Brain microvascular endothelial cell (primary cell): Measurements from ENCODE around the gene PITPNM1.

Source experiments
- DNase-seq: peaks from one replicate; pipeline ENCODE4 v3.0.0-alpha.2; 2020
- H3K27ac ChIP-seq: fragments of 250-450 bp; sonication (Bioruptor Pico); 2 replicates; pipeline ENCODE4 v1.5.1; 2020; ENCODE audit warnings: mild to moderate bottlenecking, moderate library complexity
- H3K27me3 ChIP-seq: fragments of 250-450 bp; sonication (Bioruptor Pico); replicated peaks from 2 replicates; pipeline ENCODE4 v1.5.1; 2020; ENCODE audit warnings: mild to moderate bottlenecking
- H3K36me3 ChIP-seq: fragments of 250-450 bp; sonication (Bioruptor Pico); replicated peaks from 2 replicates; pipeline ENCODE4 v1.5.1; 2020; ENCODE audit warnings: mild to moderate bottlenecking
- H3K4me3 ChIP-seq: 2 replicates; pipeline ENCODE4 v1.5.1; 2011; ENCODE audit warnings: low read depth, mild to moderate bottlenecking, control low read depth, low read length, moderate library complexity
- in situ Hi-C: cut with HindIII; loops from 2 replicates; pipeline ENCODE4 v1.10.0; 2017; ENCODE audit warnings: low sequenced_read_pairs, low pct_ligation_motif_present
- TF ChIP-seq, protein P1 (sequence below): IDR thresholded peaks from 2 replicates; pipeline ENCODE4 v1.5.1; 2011; ENCODE audit warnings: low read depth, mild to moderate bottlenecking, moderate library complexity, low read length, control low read depth, inconsistent platforms; ENCODE audit errors: missing control alignments

The PITPNM1 gene

DNA sequence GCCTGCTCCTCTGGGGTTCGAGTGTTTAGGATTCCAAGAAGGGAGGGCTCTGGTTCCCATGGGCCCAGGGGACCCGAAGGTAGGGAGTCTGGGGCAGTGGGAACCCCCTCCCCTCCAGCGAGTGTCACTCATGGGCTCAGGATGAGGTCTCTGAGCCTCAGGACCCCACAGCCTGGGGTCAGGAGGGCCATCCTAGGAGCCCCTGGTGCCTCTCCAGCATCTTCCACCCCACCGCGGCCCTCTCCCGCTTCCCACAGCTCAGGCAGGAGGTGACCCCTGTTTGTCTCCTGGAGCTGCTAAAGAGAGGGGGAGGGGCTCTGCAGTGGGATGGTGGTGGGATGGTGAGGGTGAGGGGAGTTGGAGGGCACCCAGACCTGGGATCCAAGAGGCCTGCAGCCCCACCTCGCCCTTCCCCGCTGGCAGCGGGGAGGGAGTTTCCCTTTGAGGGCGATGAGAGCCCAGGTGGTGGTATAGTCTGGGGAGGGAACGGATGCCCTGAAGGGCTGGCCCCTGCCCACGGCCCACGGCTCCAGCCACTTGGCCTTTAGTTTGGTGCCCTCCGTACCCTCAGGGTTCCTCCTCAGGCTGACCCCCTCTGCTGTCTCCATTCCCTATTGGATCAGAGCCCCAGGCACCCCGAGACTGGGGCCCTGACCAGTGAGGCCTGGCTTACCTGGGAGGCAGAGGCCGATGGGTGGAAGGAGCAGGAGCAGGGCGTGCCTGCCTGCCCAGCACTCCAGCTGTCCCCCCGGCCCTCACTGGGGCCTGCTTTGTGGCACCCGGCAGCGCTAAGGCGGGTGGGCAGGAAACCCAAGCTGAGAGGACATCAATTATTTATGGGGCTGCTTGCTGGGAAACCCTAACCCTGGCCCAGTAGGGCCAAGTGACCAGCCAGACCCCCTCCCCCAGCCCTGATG lies 51.1 kb downstream of the PITPNM1 start:
- no peak for DNase-seq
- Histone ChIP-seq H3K4me3 (no peak overlapping the region), H3K27me3 (no peaks in the 10 kb centered on the region), H3K36me3 (no peaks in the 10 kb centered on the region), H3K27ac (no peak overlapping the region)
- in situ Hi-C loops: no loop called here
- TF ChIP-seq, protein P1, sequence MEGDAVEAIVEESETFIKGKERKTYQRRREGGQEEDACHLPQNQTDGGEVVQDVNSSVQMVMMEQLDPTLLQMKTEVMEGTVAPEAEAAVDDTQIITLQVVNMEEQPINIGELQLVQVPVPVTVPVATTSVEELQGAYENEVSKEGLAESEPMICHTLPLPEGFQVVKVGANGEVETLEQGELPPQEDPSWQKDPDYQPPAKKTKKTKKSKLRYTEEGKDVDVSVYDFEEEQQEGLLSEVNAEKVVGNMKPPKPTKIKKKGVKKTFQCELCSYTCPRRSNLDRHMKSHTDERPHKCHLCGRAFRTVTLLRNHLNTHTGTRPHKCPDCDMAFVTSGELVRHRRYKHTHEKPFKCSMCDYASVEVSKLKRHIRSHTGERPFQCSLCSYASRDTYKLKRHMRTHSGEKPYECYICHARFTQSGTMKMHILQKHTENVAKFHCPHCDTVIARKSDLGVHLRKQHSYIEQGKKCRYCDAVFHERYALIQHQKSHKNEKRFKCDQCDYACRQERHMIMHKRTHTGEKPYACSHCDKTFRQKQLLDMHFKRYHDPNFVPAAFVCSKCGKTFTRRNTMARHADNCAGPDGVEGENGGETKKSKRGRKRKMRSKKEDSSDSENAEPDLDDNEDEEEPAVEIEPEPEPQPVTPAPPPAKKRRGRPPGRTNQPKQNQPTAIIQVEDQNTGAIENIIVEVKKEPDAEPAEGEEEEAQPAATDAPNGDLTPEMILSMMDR: no peak

DNA sequence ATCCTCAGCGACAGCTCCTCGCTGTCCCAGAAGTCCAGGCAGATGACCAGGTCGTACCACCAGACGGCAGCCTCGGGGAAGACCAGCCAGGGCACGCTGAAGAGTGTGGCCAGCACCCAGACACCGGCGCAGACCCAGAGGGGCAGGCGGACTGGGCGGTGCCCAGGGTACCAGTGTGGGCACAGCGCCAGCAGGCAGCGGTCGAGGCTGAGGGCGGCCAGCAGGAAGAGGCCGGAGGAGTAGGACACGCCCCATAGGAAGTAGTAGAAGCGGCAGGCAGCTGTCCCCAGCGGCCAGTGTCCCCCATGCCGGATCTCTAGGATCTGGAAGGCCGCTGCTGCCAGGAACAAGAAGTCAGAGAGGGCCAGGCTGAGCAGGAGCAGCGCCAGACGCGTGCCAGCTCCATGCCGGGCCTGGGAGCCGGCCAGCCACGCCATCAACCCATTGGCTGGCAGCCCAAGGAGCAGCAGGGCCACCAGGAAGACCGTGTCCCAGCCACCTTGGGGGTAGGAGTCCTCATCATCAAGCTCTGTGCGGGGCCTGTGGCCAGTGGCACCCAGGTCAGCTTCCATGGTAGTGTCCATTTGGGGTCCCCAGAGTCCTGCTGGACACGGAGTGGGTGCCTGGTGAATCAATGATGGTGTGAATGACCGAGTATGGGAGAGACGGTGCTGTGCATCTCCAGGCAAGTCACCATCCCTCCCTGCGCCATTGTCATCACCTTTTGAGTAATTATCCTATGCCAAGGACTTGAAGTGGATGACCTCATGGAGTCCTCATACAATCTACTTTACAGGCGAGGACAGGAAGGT lies 52.8 kb downstream of the PITPNM1 start, which contains the start of gene GPR152:
TSS of gene GPR152 (minus strand) at position 589 of the 812 bp plus-strand sequence. CDS start at position 584, 5 bp downstream.
- TF ChIP-seq, protein P1: no peak
- DNase-seq: no peak
- Histone ChIP-seq H3K27ac (no peak within 1 kb of the TSS), H3K36me3 (no peaks in the 10 kb centered on the region), H3K27me3 (no peaks in the 10 kb centered on the region), H3K4me3 (no peak within 1 kb of the TSS)
- in situ Hi-C loops: no loop called here

DNA sequence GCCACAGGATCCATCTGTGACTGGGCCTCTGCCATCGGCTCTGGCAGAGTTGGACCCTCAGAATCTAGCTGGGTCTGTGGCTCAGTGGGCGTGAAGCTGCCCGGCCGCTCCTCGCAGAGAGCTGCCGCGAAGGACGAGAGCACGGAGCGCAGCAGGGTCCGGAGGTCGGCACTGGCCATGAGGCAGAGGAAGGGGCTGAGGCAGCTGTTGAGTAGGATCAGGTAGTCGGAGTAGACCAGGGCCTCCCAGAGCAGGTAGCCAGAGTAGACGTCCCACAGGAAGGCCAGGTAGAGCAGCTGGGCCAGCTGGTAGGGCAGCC lies 53.5 kb downstream of the PITPNM1 start:
- TF ChIP-seq, protein P1: no peak
- in situ Hi-C loops: no loop called here
- Histone ChIP-seq H3K27me3 (no peaks in the 10 kb centered on the region), H3K27ac (no peak overlapping the region), H3K4me3 (no peak overlapping the region), H3K36me3 (no peaks in the 10 kb centered on the region)
- DNase-seq: no peak

DNA sequence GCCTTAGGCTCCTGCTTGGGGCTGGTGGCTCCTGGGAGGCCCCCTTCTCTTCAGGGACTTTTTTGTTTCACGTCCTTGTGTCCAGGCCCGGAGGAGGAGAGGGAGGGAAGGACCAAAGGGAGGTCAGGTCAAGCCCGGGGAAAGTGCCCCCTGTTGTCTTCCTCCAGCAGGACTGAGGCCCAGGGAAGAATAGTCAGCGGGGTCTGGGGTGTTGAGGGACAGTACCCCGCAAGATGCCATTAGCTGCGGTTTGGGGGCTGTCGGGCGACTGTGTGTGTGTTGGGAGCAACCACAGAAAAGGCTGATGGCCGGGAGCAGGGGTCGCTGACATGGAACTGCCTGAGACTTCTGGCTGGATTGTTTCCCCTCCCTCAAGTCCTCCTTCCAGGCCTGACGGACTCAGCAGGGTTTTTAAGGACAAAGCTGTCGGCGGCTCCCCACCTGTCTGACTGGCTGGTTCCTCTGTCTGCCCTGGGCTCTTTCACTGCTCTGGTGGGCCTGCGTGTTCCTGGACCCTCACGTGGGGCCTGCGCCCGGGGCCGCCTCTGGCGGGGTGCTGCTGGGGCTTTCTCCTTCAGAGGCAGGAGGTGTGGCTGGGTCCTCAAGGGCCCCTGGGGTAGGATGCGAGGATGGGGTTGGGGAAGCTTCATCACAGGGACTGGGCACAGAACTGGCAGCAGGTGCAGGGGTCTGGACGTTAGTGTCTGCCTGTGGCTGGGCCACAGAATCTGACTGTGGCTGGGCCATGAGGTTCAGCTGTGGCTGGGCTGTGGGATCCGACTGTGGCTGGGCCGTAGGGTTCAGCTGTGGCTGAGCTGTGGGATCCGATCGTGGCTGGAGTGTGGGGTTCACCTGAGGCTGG lies 54.1 kb downstream of the PITPNM1 start:
- DNase-seq: no peak
- TF ChIP-seq, protein P1: no peak
- H3K27ac ChIP-seq: no peak overlapping the region
- no peaks in the 10 kb centered on the region for H3K27me3 ChIP-seq
- in situ Hi-C loops: no loop called here
- no peaks in the 10 kb centered on the region for H3K36me3 ChIP-seq
- no peak overlapping the region for H3K4me3 ChIP-seq

DNA sequence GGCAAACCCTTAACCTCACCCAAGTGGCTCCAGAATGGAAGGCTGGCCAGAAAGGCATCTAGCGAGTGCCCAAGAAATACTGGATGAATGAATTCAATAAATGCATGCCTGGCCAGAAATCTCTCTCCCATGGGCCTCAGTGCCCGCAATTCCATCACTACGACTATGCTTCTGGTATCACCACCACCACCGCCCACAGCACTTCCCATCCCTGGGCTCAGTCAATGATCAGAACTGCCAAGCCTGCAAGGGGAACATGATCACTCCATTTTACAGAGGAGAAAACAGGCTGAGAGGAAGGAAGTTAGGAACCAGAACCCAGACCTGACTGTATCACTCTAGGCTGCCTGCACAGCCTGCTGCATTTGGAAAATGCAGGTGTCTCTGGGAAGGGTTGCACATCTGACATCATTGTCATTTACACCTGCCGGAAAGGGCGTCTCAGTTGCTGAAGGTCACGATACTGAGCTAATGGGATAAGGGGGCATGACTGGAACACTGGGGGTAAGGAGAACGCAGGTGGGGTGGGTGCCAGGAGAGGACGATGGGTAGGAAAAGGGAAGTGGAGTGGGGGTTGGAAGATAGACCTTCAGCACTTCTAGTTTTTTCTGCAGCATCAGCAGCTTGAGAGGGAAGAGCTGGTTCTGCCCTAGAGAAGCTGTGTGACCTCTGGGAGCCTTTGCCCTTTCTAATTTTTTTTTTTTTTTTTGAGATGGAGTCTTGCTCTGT lies 55.9 kb downstream of the PITPNM1 start:
- in situ Hi-C loops: no loop called here
- no peak overlapping the region for H3K4me3 ChIP-seq
- H3K27ac ChIP-seq: no peak overlapping the region
- H3K27me3 ChIP-seq: no peaks in the 10 kb centered on the region
- H3K36me3 ChIP-seq: no peaks in the 10 kb centered on the region
- DNase-seq: no peak
- TF ChIP-seq, protein P1: no peak
